GM06990 (cell line): ENCODE data around the gene ST6GALNAC4.

ENCODE experiments used
- DNase-seq: peaks from one replicate; pipeline ENCODE4 v3.0.0-alpha.2; 2011; ENCODE audit not compliant: insufficient read length; ENCODE audit errors: extremely low read depth
- H3K27me3 ChIP-seq: replicated peaks from 2 replicates; pipeline ENCODE4 v1.6.0; 2011; ENCODE audit warnings: low read length; ENCODE audit not compliant: control insufficient read depth, insufficient read depth
- H3K36me3 ChIP-seq: 2 replicates; pipeline ENCODE4 v1.5.1; 2011; ENCODE audit warnings: low read length; ENCODE audit not compliant: control insufficient read depth, insufficient read depth
- H3K4me3 ChIP-seq: replicated peaks from 2 replicates; pipeline ENCODE4 v1.5.1; 2011; ENCODE audit warnings: low read depth, mild to moderate bottlenecking, control low read depth, low read length
- CTCF ChIP-seq: IDR thresholded peaks from 2 replicates; pipeline ENCODE4 v1.5.1; 2011; ENCODE audit warnings: low read length, control low read depth, mild to moderate bottlenecking, inconsistent platforms; ENCODE audit not compliant: insufficient read depth, poor library complexity, severe bottlenecking

ST6GALNAC4 gene

GRCh38 chr9:127916720-127917581, at the start of gene ST6GALNAC4:
ST6GALNAC4 (minus strand) TSS chr9:127917041; CDS start chr9:127916419, 622 bp downstream.
- Histone ChIP-seq H3K27me3 (no peaks in the 10 kb centered on the region), H3K4me3 (peak within 1 kb of the TSS; percentile 98), H3K36me3 (peaks cover 18% of the 10 kb centered on the region)
- no peak for TF ChIP-seq CTCF
- peak; percentile 92 for DNase-seq

DNA sequence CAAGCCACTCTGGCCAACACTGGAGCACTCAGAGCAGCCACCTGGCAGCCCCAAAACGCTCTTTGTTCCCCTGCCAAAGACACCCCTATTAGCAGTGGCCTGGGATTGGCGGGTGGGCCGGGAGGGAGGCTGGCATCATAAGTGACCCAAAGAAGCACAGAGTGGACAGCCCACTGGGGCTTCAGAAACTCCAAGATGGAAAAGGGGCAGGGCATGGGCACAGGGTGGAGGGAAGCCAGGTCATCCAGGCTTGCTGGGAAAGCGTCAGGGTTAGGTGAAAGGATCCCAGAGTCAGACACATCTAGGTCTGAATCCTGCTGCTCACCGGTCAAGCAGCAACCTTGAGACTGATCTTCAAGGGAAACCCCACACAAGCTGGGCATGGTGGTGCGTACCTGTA, 49.1 kb upstream of the ST6GALNAC4 start:
- H3K27me3 ChIP-seq: no peaks in the 10 kb centered on the region
- DNase-seq: no peak
- TF ChIP-seq CTCF: no peak
- H3K36me3 ChIP-seq: no peaks in the 10 kb centered on the region
- H3K4me3 ChIP-seq: no peak overlapping the region

DNA sequence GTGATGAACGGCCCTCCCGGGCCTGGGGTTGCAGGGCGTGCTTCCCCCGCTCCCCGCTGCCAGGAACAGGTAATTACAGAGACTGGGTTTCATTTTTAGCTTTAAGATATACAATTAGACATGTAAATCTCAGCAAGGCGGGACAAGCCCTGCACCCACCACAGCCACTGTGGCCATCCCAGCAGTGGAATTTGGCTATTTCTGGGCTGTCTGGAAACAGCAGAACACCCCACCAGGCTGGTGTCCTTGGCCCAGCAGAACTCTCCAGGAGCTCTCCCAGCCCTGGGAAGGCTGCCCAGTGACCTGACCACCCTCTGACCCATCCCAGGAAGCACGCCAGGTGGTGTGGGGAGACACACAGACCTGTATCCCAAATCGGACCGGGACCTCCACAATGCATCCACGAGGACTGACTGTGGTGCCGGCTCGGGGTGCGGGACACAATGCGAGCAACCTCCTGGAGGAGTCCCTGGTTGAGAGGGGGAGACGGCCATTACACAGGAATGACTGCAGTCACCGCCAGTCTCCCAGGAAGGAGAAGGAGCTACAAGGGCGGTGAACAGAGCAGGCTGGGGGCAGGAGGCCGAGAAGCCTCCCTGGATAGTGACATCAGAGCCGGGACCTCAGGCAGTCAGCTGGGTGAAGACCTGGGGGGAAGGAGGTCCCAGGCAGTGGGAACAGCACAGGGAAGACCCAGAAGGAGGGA, 46.7 kb upstream of the ST6GALNAC4 start:
- TF ChIP-seq CTCF: no peak
- no peak for DNase-seq
- no peak overlapping the region for H3K4me3 ChIP-seq
- H3K27me3 ChIP-seq: no peaks in the 10 kb centered on the region
- H3K36me3 ChIP-seq: no peaks in the 10 kb centered on the region

- Histone ChIP-seq H3K36me3 (no peaks in the 10 kb centered on the region), H3K4me3 (no peak overlapping the region), H3K27me3 (no peaks in the 10 kb centered on the region)
- DNase-seq: no peak
- TF ChIP-seq CTCF: no peak
These were observed 46.2 kb upstream of the ST6GALNAC4 start for GRCh38 chr9:127963041-127963358.

DNA sequence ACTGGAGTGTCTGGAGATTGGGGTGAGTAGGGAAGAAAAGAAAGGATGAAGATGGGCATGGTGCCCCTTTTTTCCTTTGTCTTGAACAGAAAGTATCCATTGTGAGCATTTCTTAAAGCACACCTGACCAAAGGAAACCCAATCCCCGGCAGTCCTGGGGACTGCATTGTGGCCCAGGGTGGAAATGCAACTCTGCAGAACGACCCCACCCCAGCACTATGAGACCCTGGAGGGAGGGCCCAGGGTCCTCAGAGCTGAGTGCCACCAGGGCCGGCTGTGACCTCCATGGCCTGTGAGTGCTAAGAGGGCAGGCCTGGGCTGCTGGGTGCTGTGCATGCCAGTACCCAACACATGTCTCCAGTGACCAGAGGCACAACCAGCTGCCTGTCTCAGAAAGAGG, 45.4 kb upstream of the ST6GALNAC4 start:
- no peaks in the 10 kb centered on the region for H3K36me3 ChIP-seq
- DNase-seq: no peak
- H3K27me3 ChIP-seq: no peaks in the 10 kb centered on the region
- no peak overlapping the region for H3K4me3 ChIP-seq
- TF ChIP-seq CTCF: no peak
